ENCODE data around the gene PPA1.
A peak's percentile ranks its signal among the peaks of the same experiment; 100 is the strongest.

Gene PPA1

DNA sequence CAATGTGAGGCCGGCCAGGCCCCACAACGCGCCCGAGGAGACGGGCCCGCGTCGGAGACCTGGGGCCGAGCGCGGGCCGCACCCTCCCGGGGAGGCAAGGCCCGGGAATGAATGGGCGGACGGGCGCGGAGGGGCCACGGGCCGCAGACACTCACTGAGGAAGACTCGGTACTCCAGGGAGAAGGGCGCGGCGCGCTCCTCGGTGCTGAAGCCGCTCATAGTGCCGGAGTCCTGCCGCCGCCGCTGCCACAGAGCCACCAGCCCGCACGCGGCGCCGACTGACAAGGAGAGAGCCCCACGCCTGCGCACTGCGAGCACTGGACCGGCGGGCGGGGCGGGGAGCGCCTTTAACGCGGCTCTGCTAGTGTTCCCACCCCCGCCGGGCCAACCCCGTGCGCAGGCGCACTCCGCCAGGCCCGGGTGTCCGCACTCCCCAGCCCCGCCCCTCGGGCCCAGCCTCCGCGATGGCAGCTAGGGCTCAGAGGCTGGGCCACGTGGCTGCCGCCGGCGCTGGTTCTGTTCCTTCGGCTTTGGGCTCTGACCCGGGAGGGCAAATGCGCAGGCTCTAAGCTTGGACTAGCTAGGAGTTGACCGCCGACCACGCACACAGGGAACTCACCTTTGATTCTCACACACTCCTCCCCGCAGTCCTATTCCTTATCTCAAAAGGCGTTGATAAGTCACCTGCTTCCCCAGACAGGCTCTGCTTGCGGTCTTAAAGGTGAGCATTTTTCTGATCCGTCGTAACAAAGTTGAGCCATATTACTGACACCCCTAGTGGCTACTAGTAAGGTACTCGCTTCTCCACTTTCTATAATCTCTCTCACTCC, at the start of gene PPA1:
Gene PPA1, minus strand, starts transcription at position 321 of the 830 bp plus-strand sequence. Its CDS starts 102 bp downstream, at position 219.
- H3K4me3 ChIP-seq (replicated peaks; ENCODE audit: low read depth, low read length), result peak within 1 kb of the TSS; percentile 89
- TF ChIP-seq, protein P1, sequence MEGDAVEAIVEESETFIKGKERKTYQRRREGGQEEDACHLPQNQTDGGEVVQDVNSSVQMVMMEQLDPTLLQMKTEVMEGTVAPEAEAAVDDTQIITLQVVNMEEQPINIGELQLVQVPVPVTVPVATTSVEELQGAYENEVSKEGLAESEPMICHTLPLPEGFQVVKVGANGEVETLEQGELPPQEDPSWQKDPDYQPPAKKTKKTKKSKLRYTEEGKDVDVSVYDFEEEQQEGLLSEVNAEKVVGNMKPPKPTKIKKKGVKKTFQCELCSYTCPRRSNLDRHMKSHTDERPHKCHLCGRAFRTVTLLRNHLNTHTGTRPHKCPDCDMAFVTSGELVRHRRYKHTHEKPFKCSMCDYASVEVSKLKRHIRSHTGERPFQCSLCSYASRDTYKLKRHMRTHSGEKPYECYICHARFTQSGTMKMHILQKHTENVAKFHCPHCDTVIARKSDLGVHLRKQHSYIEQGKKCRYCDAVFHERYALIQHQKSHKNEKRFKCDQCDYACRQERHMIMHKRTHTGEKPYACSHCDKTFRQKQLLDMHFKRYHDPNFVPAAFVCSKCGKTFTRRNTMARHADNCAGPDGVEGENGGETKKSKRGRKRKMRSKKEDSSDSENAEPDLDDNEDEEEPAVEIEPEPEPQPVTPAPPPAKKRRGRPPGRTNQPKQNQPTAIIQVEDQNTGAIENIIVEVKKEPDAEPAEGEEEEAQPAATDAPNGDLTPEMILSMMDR (IDR thresholded peaks at IDR 0.05; ENCODE audit: low read length, missing control alignments), result peak; percentile 25
- DNase-seq (ENCODE audit: low read depth), result peak; percentile 95

GRCh38 chr10:70281609-70282008, 48.4 kb upstream of the PPA1 start:
- DNase-seq (ENCODE audit: low read depth), result no peak
- TF ChIP-seq, protein P1 (IDR thresholded peaks at IDR 0.05; ENCODE audit: low read length, missing control alignments), result no peak

DNA sequence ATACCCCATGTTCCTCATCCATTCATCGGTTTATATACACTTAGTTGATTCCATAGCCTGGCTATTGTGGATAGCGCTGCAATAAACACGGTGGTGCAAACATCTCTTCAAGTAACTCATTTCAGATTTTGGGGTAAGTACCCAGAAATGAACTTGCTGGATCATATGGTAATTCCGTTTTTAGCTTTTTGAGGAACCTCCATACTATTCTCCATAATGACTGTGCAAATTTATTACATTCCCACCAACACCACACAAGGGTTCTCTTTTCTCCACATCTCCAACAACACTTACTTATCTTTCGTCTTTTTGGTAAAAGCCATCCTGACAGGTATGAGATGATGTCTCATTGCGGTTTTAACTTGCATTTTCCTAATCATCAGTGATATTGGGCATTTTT, 46.9 kb upstream of the PPA1 start:
- DNase-seq (ENCODE audit: low read depth), result no peak
- TF ChIP-seq, protein P1 (IDR thresholded peaks at IDR 0.05; ENCODE audit: low read length, missing control alignments), result no peak
- no peak overlapping the region for H3K4me3 ChIP-seq (replicated peaks; ENCODE audit: low read depth, low read length)

More at GRCh38 chr10:70281609-70282008, 48.4 kb upstream of the PPA1 start:
- H3K4me3 ChIP-seq (replicated peaks; ENCODE audit: low read depth, low read length), result no peak overlapping the region

- TF ChIP-seq, protein P1 (IDR thresholded peaks at IDR 0.05; ENCODE audit: low read length, missing control alignments), result no peak
- no peak for DNase-seq (ENCODE audit: low read depth)
- H3K4me3 ChIP-seq (replicated peaks; ENCODE audit: low read depth, low read length), result no peak overlapping the region
Measured at GRCh38 chr10:70277396-70278030, 44.3 kb upstream of the PPA1 start.

GRCh38 chr10:70274643-70275042, 41.4 kb upstream of the PPA1 start:
- H3K4me3 ChIP-seq (replicated peaks; ENCODE audit: low read depth, low read length), result no peak overlapping the region
- peak; percentile 61 for DNase-seq (ENCODE audit: low read depth)
- TF ChIP-seq, protein P1 (IDR thresholded peaks at IDR 0.05; ENCODE audit: low read length, missing control alignments), result no peak

DNA sequence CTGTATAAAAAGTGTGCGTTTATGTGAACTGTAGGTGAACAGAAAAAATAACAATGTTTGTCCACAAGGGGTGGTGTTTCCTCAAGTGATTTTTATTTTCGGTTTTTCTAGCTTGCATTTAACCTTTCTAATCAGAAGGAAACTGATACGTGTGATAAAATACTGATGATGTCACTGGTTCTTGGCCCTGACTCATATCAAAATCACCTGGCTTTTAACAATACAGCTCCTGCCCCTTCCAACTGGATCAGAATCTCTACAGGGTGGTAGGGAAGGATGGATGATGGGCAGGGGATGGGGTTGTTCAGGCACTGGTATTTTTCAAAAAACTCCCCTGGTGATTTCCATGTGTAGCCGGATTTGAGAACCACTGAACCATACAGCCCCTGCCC, 39.7 kb upstream of the PPA1 start:
- H3K4me3 ChIP-seq (replicated peaks; ENCODE audit: low read depth, low read length), result no peak overlapping the region
- DNase-seq (ENCODE audit: low read depth), result peak; percentile 44
- TF ChIP-seq, protein P1 (IDR thresholded peaks at IDR 0.05; ENCODE audit: low read length, missing control alignments), result peak; percentile 57

Measured in fibroblast of pulmonary artery (primary cell).